HEK293 (cell line): ENCODE measurements around the gene GGTLC2.

Experiments used
- CTCF ChIA-PET: fragments of 350-600 bp; formaldehyde crosslinking; extraction: SDS; loops from one replicate; lab custom pipeline; 2021; ENCODE audit warnings: antibody characterized with exemption; lab: Yijun Ruan, JAX
- POLR2A ChIA-PET: fragments of 300-600 bp; formaldehyde crosslinking; extraction: SDS; loops from one replicate; lab custom pipeline; 2020; ENCODE audit warnings: antibody characterized with exemption, inconsistent platforms; lab: Yijun Ruan, JAX
- H3K27ac ChIP-seq: fragments of 200-500 bp; sonication (Bioruptor generic); 2 replicates; pipeline ENCODE4 v1.5.1; 2014; ENCODE audit warnings: low read depth, low read length, control low read depth, inconsistent platforms; ENCODE audit errors: extremely low read depth
- H3K36me3 ChIP-seq, 2 experiments: fragments of 200-500 bp in 1 of 2; sonication (Bioruptor generic) in 1 of 2; 1 replicate in 1 of 2; 2 replicates in 1 of 2; pipeline ENCODE4 v1.5.1; 2014 to 2017; ENCODE audit warnings: inconsistent platforms in 2 of 2, low read length in 2 of 2; ENCODE audit not compliant: control insufficient read depth in 2 of 2, insufficient read depth in 1 of 2
- H3K4me1 ChIP-seq: fragments of 200-500 bp; sonication (Bioruptor generic); 2 replicates; pipeline ENCODE4 v1.5.1; 2014; ENCODE audit warnings: mild to moderate bottlenecking, low read length, inconsistent platforms; ENCODE audit not compliant: control insufficient read depth, insufficient read depth
- H3K4me3 ChIP-seq: 2 replicates; pipeline ENCODE4 v1.5.1; 2011; ENCODE audit warnings: low read depth, mild to moderate bottlenecking, control low read depth, low read length, moderate library complexity
- H3K9me3 ChIP-seq: fragments of 200-500 bp; sonication (Bioruptor generic); 2 replicates; pipeline ENCODE4 v1.5.1; 2014; ENCODE audit warnings: low read depth, low read length, inconsistent platforms; ENCODE audit not compliant: control insufficient read depth, insufficient read depth
- AEBP2 ChIP-seq: fragments of 450-650 bp; formaldehyde crosslinking; IDR thresholded peaks from 2 replicates; pipeline ENCODE4 v1.5.1; 2016; ENCODE audit warnings: missing biosample characterization, missing genetic modification characterization, borderline replicate concordance
- BCL11B ChIP-seq: fragments of 450-650 bp; formaldehyde crosslinking; IDR thresholded peaks from 2 replicates; pipeline ENCODE4 v1.5.1; 2016; ENCODE audit warnings: low read depth, missing biosample characterization, missing genetic modification characterization
- GLIS2 ChIP-seq: fragments of 450-650 bp; formaldehyde crosslinking; IDR thresholded peaks from 2 replicates; pipeline ENCODE4 v1.5.1; 2016; ENCODE audit warnings: missing biosample characterization, missing genetic modification characterization
- IKZF3 ChIP-seq: fragments of 450-650 bp; IDR thresholded peaks from 2 replicates; pipeline ENCODE4 v1.5.0; 2018; ENCODE audit warnings: missing biosample characterization, mild to moderate bottlenecking, missing genetic modification characterization, moderate library complexity
- KLF9 ChIP-seq: fragments of 450-650 bp; formaldehyde crosslinking; IDR thresholded peaks from 2 replicates; pipeline ENCODE4 v1.5.1; 2016; ENCODE audit warnings: missing biosample characterization, missing genetic modification characterization, low read depth
- PRDM2 ChIP-seq: fragments of 450-650 bp; formaldehyde crosslinking; IDR thresholded peaks from 2 replicates; pipeline ENCODE4 v1.5.1; 2016; ENCODE audit warnings: missing biosample characterization, missing genetic modification characterization, borderline replicate concordance
- SCRT1 ChIP-seq: fragments of 450-650 bp; formaldehyde crosslinking; IDR thresholded peaks from 2 replicates; pipeline ENCODE4 v1.5.1; 2016; ENCODE audit warnings: missing biosample characterization, missing genetic modification characterization, borderline replicate concordance
- SP7 ChIP-seq: fragments of 450-650 bp; formaldehyde crosslinking; IDR thresholded peaks from 2 replicates; pipeline ENCODE4 v1.5.1; 2016; ENCODE audit warnings: missing biosample characterization, missing genetic modification characterization
- WT1 ChIP-seq: fragments of 450-650 bp; formaldehyde crosslinking; IDR thresholded peaks from 2 replicates; pipeline ENCODE4 v1.5.1; 2016; ENCODE audit warnings: missing biosample characterization, missing genetic modification characterization
- ZFP69B ChIP-seq: fragments of 450-650 bp; formaldehyde crosslinking; IDR thresholded peaks from 2 replicates; pipeline ENCODE4 v1.5.1; 2016; ENCODE audit warnings: missing biosample characterization, missing genetic modification characterization
- ZNF148 ChIP-seq: fragments of 450-650 bp; formaldehyde crosslinking; IDR thresholded peaks from 2 replicates; pipeline ENCODE4 v1.5.0; 2017; ENCODE audit warnings: missing biosample characterization, missing genetic modification characterization, borderline replicate concordance
- ZNF16 ChIP-seq: fragments of 450-650 bp; formaldehyde crosslinking; IDR thresholded peaks from 2 replicates; pipeline ENCODE4 v1.5.1; 2016; ENCODE audit warnings: low read depth, missing biosample characterization, missing genetic modification characterization
- ZNF169 ChIP-seq: fragments of 450-650 bp; formaldehyde crosslinking; IDR thresholded peaks from 2 replicates; pipeline ENCODE4 v1.5.1; 2016; ENCODE audit warnings: missing biosample characterization, missing genetic modification characterization
- ZNF214 ChIP-seq: fragments of 450-650 bp; formaldehyde crosslinking; IDR thresholded peaks from 2 replicates; pipeline ENCODE4 v1.5.1; 2017; ENCODE audit warnings: missing biosample characterization, mild to moderate bottlenecking, missing genetic modification characterization, borderline replicate concordance
- ZNF324 ChIP-seq: fragments of 450-650 bp; formaldehyde crosslinking; IDR thresholded peaks from 2 replicates; pipeline ENCODE4 v1.5.1; 2016; ENCODE audit warnings: missing biosample characterization, missing genetic modification characterization
- ZNF335 ChIP-seq: fragments of 450-650 bp; formaldehyde crosslinking; conservative IDR thresholded peaks from 2 replicates; pipeline ENCODE4 v1.5.1; 2016; ENCODE audit warnings: missing biosample characterization, missing genetic modification characterization
- ZNF544 ChIP-seq: fragments of 450-650 bp; formaldehyde crosslinking; IDR thresholded peaks from 2 replicates; pipeline ENCODE4 v1.5.0; 2017; ENCODE audit warnings: missing biosample characterization, missing genetic modification characterization
- ZNF629 ChIP-seq: fragments of 450-650 bp; formaldehyde crosslinking; IDR thresholded peaks from 2 replicates; pipeline ENCODE4 v1.5.1; 2017; ENCODE audit warnings: missing biosample characterization, missing genetic modification characterization
- ZNF645 ChIP-seq: fragments of 450-650 bp; formaldehyde crosslinking; IDR thresholded peaks from 2 replicates; pipeline ENCODE4; 2016; ENCODE audit warnings: missing biosample characterization, missing genetic modification characterization
- ZNF701 ChIP-seq: fragments of 450-650 bp; formaldehyde crosslinking; IDR thresholded peaks from 2 replicates; pipeline ENCODE4 v1.5.1; 2016; ENCODE audit warnings: missing biosample characterization, missing genetic modification characterization
- ZSCAN23 ChIP-seq: fragments of 450-650 bp; formaldehyde crosslinking; IDR thresholded peaks from 2 replicates; pipeline ENCODE4 v1.5.1; 2016; ENCODE audit warnings: missing biosample characterization, missing genetic modification characterization

The GGTLC2 gene

GRCh38 chr22:22612516-22612915, 31.9 kb upstream of the GGTLC2 start:
- TF ChIP-seq PRDM2: no peak
- TF ChIP-seq ZNF169: no peak
- TF ChIP-seq SP7 (tag by site-specific recombination): no peak
- no peak for TF ChIP-seq ZNF629 (tag by site-specific recombination)
- TF ChIP-seq WT1 (tag by site-specific recombination): no peak
- TF ChIP-seq SCRT1: no peak
- no peak for TF ChIP-seq BCL11B
- TF ChIP-seq, all 188 proteins: peak for 0
- H3K9me3 ChIP-seq: no peaks in the 10 kb centered on the region
- H3K4me3 ChIP-seq: no peak overlapping the region
- ChIA-PET POLR2A (no interaction called here), CTCF (interaction anchor here (0.5 to 1.9 kb wide), 5 partner anchors 36 to 188 kb away, joined by 3 to 7 read pairs (median 4); no protein-coding TSS in a partner anchor)
- no peaks in the 10 kb centered on the region for H3K36me3 ChIP-seq
- no peaks in the 10 kb centered on the region for H3K4me1 ChIP-seq
- no peak overlapping the region for H3K27ac ChIP-seq

- no peak overlapping the region for H3K27ac ChIP-seq
- H3K9me3 ChIP-seq: no peaks in the 10 kb centered on the region
- H3K4me1 ChIP-seq: no peaks in the 10 kb centered on the region
- no peak for TF ChIP-seq GLIS2 (tag by site-specific recombination)
- TF ChIP-seq ZNF324 (tag by site-specific recombination): no peak
- TF ChIP-seq ZNF214 (tag by site-specific recombination): no peak
- TF ChIP-seq ZNF148: no peak
- TF ChIP-seq ZNF645 (tag by site-specific recombination): no peak
- TF ChIP-seq ZNF544: no peak
- no peak for TF ChIP-seq AEBP2 (tag by site-specific recombination)
- no peak for TF ChIP-seq KLF9 (tag by site-specific recombination)
- TF ChIP-seq ZNF335 (tag by site-specific recombination): no peak
- no peak for TF ChIP-seq ZNF16 (tag by site-specific recombination)
- TF ChIP-seq IKZF3: no peak
- no peak for TF ChIP-seq ZFP69B (tag by site-specific recombination)
- TF ChIP-seq ZSCAN23: no peak
- TF ChIP-seq ZNF701 (tag by site-specific recombination): no peak
- no peaks in the 10 kb centered on the region for H3K36me3 ChIP-seq
- POLR2A ChIA-PET: no interaction called here
- CTCF ChIA-PET: interaction anchor here (0.5 to 2.4 kb wide), 5 partner anchors 20 to 270 kb away, joined by 3 to 13 read pairs (median 5); no protein-coding TSS in a partner anchor
- no peak overlapping the region for H3K4me3 ChIP-seq
Observed at GRCh38 chr22:22614065-22614464, 30.3 kb upstream of the GGTLC2 start.
